ENCODE measurements around the gene STK4. TPM values are rescaled to one million over a fixed set of nuclear protein-coding genes. Genes with fewer than 3 reads are reported as not detected.

STK4 gene
- total RNA-seq, 4 donors from 2014 or later, result 25.4 to 63.9 (median 33.5) TPM

DNA sequence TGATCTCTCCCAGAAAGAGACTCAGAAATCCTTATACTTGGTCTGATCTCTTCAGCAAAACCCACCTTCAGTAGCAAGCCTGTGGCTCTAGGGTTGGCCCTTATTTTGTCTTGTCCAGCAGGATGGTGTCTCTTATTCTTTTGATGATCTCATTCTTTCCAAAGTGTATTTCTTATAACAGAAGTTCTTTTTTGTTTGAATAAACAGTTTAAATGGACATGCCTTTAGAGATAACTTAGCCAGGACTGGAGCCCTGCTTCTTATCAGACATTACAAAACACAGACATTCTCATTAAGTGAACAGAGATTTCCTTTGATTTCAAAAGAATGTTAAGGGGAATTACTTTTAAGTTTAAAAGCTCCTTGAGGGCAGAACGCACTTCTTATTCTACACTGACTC is 102.9 kb downstream of the STK4 start:
- H3K27me3 ChIP-seq, result no peaks in the 10 kb centered on the region
- TF ChIP-seq POLR2AphosphoS5 (IDR thresholded peaks at IDR 0.05) (no peak), EP300 (IDR thresholded peaks at IDR 0.05) (no peak), POLR2A (IDR thresholded peaks at IDR 0.05) (no peak)
- TF ChIP-seq, protein P1, sequence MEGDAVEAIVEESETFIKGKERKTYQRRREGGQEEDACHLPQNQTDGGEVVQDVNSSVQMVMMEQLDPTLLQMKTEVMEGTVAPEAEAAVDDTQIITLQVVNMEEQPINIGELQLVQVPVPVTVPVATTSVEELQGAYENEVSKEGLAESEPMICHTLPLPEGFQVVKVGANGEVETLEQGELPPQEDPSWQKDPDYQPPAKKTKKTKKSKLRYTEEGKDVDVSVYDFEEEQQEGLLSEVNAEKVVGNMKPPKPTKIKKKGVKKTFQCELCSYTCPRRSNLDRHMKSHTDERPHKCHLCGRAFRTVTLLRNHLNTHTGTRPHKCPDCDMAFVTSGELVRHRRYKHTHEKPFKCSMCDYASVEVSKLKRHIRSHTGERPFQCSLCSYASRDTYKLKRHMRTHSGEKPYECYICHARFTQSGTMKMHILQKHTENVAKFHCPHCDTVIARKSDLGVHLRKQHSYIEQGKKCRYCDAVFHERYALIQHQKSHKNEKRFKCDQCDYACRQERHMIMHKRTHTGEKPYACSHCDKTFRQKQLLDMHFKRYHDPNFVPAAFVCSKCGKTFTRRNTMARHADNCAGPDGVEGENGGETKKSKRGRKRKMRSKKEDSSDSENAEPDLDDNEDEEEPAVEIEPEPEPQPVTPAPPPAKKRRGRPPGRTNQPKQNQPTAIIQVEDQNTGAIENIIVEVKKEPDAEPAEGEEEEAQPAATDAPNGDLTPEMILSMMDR (IDR thresholded peaks at IDR 0.05), result no peak
- WGBS, result 94% methylated on average over 1 of the region's 1 CpG
- H3K4me1 ChIP-seq, result peaks cover 11% of the 10 kb centered on the region
- H3K36me3 ChIP-seq, result peaks cover 6% of the 10 kb centered on the region
- no peaks in the 10 kb centered on the region for H3K9me3 ChIP-seq
- H3K27ac ChIP-seq, result no peak overlapping the region
- no peak for DNase-seq (ENCODE audit: low spot score in 2 of 2)
- no peak overlapping the region for H3K4me3 ChIP-seq

DNA sequence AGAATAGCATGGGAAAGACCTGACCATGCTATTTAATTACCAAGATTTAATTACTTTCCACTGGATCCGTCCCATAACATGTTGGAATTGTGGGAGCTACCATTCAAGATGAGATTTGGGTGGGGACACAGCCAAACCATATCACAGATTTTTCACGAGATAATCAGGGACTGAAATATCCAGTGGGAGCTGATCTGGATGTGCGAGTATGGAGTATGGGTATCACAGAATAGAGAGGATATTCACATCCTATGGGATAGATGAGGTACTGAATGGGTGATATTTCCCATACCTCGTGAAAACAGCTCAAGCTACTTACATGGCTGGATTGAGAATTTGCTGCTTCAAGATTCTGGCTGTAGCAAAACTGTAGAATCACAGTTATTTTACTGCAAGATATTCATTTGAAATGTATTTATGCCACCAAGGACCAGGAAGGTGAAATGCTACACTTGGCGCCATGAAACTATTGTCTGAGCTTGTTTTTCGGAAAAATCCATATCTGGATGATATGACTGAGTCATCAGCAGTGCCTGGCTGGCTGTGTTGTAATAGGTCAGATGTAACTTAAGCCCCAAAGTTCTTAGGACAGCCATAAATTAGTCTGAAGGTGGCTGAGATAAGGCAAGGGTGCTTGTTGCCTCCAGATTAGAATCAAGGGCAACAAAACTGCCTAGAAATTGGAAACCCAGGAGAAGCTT is 104.8 kb downstream of the STK4 start:
- H3K27me3 ChIP-seq, result no peaks in the 10 kb centered on the region
- 77% methylated on average over 6 of the region's 6 CpGs for WGBS

DNA sequence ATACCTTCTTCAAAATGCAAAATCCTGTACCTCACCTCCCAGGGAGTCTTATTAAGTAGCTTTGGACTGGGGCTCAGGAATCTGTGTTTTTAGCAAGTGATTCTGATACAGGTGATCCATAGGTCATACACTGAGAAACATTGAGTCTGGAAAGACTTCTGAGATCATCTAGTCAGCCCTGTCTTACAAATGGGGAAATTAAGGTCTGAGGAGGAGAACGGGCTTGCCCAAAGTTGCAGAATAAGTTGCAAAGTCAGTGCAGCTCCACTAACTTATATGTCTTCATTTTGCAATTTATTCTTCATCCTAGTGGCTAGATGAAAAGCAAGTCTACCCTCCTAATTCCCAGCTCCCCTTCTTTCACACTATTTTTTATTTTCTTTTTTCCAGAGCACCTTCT is 105.8 kb downstream of the STK4 start:
- Histone ChIP-seq H3K4me3 (no peak overlapping the region), H3K9me3 (no peaks in the 10 kb centered on the region), H3K4me1 (peaks cover 10% of the 10 kb centered on the region), H3K27me3 (no peaks in the 10 kb centered on the region), H3K27ac (no peak overlapping the region), H3K36me3 (peaks cover 32% of the 10 kb centered on the region)
- 83% methylated on average over 1 of the region's 1 CpG for WGBS
- TF ChIP-seq, protein P1 (IDR thresholded peaks at IDR 0.05), result no peak
- TF ChIP-seq POLR2AphosphoS5 (IDR thresholded peaks at IDR 0.05) (no peak), EP300 (IDR thresholded peaks at IDR 0.05) (no peak), POLR2A (IDR thresholded peaks at IDR 0.05) (no peak)
- no peak for DNase-seq (ENCODE audit: low spot score in 2 of 2)

More for the DNA sequence above, 104.8 kb downstream of the STK4 start:
- no peaks in the 10 kb centered on the region for H3K9me3 ChIP-seq
- H3K4me1 ChIP-seq, result peaks cover 11% of the 10 kb centered on the region
- H3K36me3 ChIP-seq, result peaks cover 23% of the 10 kb centered on the region
- no peak overlapping the region for H3K4me3 ChIP-seq
- TF ChIP-seq POLR2A (IDR thresholded peaks at IDR 0.05) (no peak), POLR2AphosphoS5 (IDR thresholded peaks at IDR 0.05) (no peak)
- TF ChIP-seq, protein P1 (IDR thresholded peaks at IDR 0.05), result no peak
- DNase-seq (ENCODE audit: low spot score in 2 of 2), result no peak
- H3K27ac ChIP-seq, result no peak overlapping the region

DNA sequence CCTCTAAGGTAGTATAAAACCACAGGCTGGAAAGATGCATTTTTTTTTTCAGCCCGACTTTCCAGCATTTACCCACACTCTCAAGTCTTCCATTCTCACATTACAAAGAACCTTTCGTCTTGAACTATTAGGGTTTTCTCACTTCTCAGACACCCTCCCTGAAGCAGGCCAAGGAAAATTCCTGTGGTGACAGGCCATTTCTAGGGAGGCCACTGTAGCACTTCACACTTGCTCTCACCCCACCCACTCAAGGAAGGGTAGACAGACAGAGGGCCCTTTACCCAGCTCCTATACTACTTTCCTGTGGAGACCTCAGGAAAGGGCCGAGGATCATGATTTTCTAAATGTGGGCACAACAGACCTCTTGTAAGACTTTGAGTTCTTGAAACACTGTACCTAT is 106.9 kb downstream of the STK4 start:
- Histone ChIP-seq H3K27ac (no peak overlapping the region), H3K9me3 (no peaks in the 10 kb centered on the region), H3K27me3 (no peaks in the 10 kb centered on the region), H3K36me3 (peaks cover 42% of the 10 kb centered on the region), H3K4me1 (peaks cover 5% of the 10 kb centered on the region), H3K4me3 (no peak overlapping the region)
- WGBS, result 74% methylated on average over 2 of the region's 3 CpGs
- no peak for TF ChIP-seq POLR2A (IDR thresholded peaks at IDR 0.05)
- TF ChIP-seq POLR2AphosphoS5 (IDR thresholded peaks at IDR 0.05), result no peak
- no peak for TF ChIP-seq EP300 (IDR thresholded peaks at IDR 0.05)
- TF ChIP-seq, protein P1 (IDR thresholded peaks at IDR 0.05), result no peak
- DNase-seq (ENCODE audit: low spot score in 2 of 2), result no peak

DNA sequence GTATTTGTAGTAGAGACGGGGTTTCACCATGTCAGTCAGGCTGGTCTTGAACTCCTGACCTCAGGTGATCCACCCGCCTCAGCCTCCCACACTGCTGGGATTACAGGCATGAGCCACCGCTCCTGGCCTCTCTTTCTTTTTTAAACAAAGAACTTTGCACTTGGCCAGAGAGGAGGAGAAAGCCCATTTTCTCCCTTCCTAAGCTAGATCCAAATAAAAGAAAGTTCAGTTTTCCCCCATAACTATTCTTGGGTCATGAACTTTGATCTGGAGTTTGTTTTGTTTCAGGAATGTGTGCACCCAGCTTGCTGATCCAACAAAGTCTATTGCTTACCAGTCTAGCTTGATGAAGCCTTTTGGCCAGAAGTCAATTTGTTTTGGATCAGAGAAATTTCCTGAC is 111.2 kb downstream of the STK4 start:
- Histone ChIP-seq H3K27ac (no peak overlapping the region), H3K27me3 (no peaks in the 10 kb centered on the region), H3K4me3 (no peak overlapping the region), H3K9me3 (no peaks in the 10 kb centered on the region), H3K36me3 (peaks cover 73% of the 10 kb centered on the region), H3K4me1 (no peaks in the 10 kb centered on the region)
- DNase-seq (ENCODE audit: low spot score in 2 of 2), result no peak
- WGBS, result 89% methylated on average over 3 of the region's 3 CpGs
- TF ChIP-seq, protein P1 (IDR thresholded peaks at IDR 0.05), result no peak
- no peak for TF ChIP-seq POLR2A (IDR thresholded peaks at IDR 0.05)
- TF ChIP-seq POLR2AphosphoS5 (IDR thresholded peaks at IDR 0.05), result no peak
- TF ChIP-seq EP300 (IDR thresholded peaks at IDR 0.05), result no peak

All from suprapubic skin (tissue), 4 donors.